WERI-Rb-1 (cell line): Measurements from ENCODE around the gene POGLUT2.

ENCODE experiments used
- DNase-seq: peaks from one replicate; pipeline ENCODE4 v3.0.0-alpha.2; 2020
- H3K27ac ChIP-seq: fragments of 250-450 bp; sonication (Bioruptor Pico); 2 replicates; pipeline ENCODE4 v1.5.1; 2020; ENCODE audit warnings: mild to moderate bottlenecking, moderate library complexity
- H3K27me3 ChIP-seq: fragments of 250-450 bp; sonication (Bioruptor Pico); 2 replicates; pipeline ENCODE4 v1.5.1; 2021; ENCODE audit warnings: mild to moderate bottlenecking, low read depth, moderate library complexity; ENCODE audit not compliant: insufficient read depth, severe bottlenecking
- H3K36me3 ChIP-seq: fragments of 250-450 bp; sonication (Bioruptor Pico); 2 replicates; pipeline ENCODE4 v1.5.1; 2020; ENCODE audit warnings: mild to moderate bottlenecking, moderate library complexity
- H3K4me3 ChIP-seq: 2 replicates; pipeline ENCODE4 v1.5.1; 2011; ENCODE audit warnings: low read depth, mild to moderate bottlenecking, control low read depth, low read length
- H3K9me3 ChIP-seq: fragments of 250-450 bp; sonication (Bioruptor Pico); 2 replicates; pipeline ENCODE4 v1.5.1; 2021; ENCODE audit warnings: mild to moderate bottlenecking, moderate library complexity; ENCODE audit not compliant: severe bottlenecking
- CTCF ChIP-seq: IDR thresholded peaks from 2 replicates; pipeline ENCODE4 v1.5.1; 2011; ENCODE audit warnings: low read depth, mild to moderate bottlenecking, control low read depth, inconsistent platforms, low read length

POGLUT2 gene

DNA sequence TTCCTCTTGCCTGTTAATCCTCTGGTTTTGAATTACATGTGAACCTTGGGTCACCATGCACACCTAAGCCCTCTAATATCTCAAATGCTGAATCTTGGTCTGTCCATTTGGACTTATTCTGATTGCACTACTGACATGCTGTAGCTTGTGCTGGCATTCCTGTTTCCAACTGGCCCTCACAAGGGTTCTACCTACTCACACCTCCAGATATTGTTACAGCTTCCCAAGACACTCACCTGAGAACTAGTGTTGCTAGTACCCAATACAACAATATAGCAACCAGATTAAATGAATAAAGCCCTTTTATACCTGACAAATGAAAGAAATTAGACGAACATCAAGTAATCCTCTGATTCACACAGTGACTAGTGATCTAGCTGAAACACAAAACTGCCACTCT is 41.8 kb downstream of the POGLUT2 start:
- Histone ChIP-seq H3K27ac (peak overlapping the region; percentile 32; the same call in 1 of the 2 replicates), H3K27me3 (no peaks in the 10 kb centered on the region), H3K4me3 (0 out of 2 replicates have a peak overlapping the region, but pooled peaks have one; percentile 1), H3K36me3 (no peaks in the 10 kb centered on the region), H3K9me3 (peaks cover 6% of the 10 kb centered on the region)
- DNase-seq = peak; percentile 59
- no peak for TF ChIP-seq CTCF

DNA sequence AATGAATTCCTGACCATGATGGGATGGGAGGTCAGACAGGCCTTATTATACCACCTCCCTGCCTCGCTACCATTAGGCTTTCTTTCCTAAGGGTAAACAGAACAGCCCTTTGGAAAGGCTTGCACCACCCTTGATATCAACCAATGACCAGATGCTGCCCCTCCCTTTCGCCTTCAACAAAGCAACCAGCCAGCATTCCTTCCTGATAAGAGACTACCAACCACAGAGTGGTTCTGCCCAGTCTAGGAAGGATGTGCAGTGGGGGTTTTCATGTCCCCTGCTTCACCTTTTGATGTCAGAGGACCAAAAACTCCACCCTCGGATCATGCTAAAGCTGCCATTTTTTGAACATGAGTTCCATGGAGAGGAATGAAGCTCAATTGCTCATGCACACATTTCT is 46.9 kb downstream of the POGLUT2 start:
- Histone ChIP-seq H3K27me3 (no peaks in the 10 kb centered on the region), H3K36me3 (no peaks in the 10 kb centered on the region), H3K9me3 (peaks cover 6% of the 10 kb centered on the region), H3K27ac (no peak overlapping the region), H3K4me3 (no peak overlapping the region)
- no peak for DNase-seq
- no peak for TF ChIP-seq CTCF

DNA sequence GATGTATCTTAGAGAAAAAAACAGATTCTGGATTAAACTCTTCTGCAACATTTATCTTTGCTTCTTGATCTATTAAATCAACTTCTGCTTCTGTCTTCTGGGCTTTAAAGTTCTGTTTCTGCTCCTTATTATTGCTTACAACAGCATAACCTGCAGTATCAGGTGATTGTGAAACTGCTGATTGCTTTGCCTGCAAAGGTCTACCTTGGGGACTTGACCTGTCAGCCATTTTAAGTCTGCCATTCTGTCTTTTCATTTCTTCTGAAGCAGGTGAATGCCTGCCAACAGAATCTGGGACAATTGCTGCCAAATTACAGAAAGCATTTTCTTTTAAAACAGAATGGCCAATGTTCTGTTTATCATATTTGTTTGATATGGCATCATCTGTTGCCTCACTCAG is 56.3 kb downstream of the POGLUT2 start:
- H3K27me3 ChIP-seq = no peaks in the 10 kb centered on the region
- TF ChIP-seq CTCF = no peak

DNA sequence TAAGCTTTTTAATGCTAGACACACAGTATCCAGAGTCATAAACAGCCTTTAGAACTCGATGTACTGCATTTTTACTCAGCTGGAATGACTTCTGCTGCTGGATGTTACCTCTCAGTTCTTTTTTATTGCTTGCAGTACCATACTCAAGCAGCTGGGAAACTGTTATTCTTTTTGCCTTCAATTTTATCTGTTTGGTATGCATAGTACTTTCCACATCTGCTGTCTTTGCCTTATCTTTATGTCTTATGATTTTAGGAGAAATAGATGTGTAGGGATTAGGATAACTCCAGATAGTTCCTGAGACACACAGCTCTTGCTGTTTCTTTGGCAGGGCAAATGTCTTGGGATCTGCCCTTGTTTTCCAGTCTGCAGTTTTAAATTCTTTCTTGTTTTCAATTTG is 56.7 kb downstream of the POGLUT2 start:
- Histone ChIP-seq H3K27me3 (no peaks in the 10 kb centered on the region), H3K9me3 (peaks cover 6% of the 10 kb centered on the region), H3K4me3 (no peak overlapping the region), H3K36me3 (no peaks in the 10 kb centered on the region), H3K27ac (no peak overlapping the region)
- DNase-seq = no peak
- TF ChIP-seq CTCF = no peak

More for the DNA sequence above, 56.3 kb downstream of the POGLUT2 start:
- no peak for DNase-seq
- H3K4me3 ChIP-seq = no peak overlapping the region
- H3K9me3 ChIP-seq = peaks cover 6% of the 10 kb centered on the region
- no peaks in the 10 kb centered on the region for H3K36me3 ChIP-seq
- H3K27ac ChIP-seq = no peak overlapping the region
